H1 (cell line): Measurements from ENCODE around the gene COL5A2. TPM values are rescaled to one million over a fixed set of nuclear protein-coding genes. Genes with fewer than 3 reads are reported as not detected.

Experiments used
- CTCF ChIA-PET: fragments of 300-600 bp; sonication (Branson Sonifier 250); formaldehyde crosslinking; loops from one replicate; lab custom pipeline; 2021; ENCODE audit not compliant: partially characterized antibody; lab: Charles Lee
- POLR2A ChIA-PET: fragments of 300-600 bp; sonication (Branson Sonifier 250); formaldehyde crosslinking; loops from one replicate; lab custom pipeline; 2021; ENCODE audit warnings: inconsistent platforms; ENCODE audit not compliant: partially characterized antibody; lab: Charles Lee
- DNase-seq, 2 experiments: peaks; one replicate each; pipeline versions ENCODE4 v3.0.0 to v3.0.0-alpha.2; 2010 to 2022; ENCODE audit warnings: low spot score in 2 of 2, low read depth in 1 of 2, mixed read lengths in 1 of 2
- FAIRE-seq: peaks from 2 replicates; lab custom pipeline; 2011; peaks lifted over from hg19 to GRCh38; lab: Jason Lieb, UNC
- H2AFZ ChIP-seq: 2 replicates; pipeline ENCODE4 v1.8.1; 2012; ENCODE audit warnings: low read length, inconsistent platforms
- H2AK5ac ChIP-seq: 2 replicates; pipeline ENCODE4 v1.6.1; 2013; ENCODE audit warnings: low read depth, low read length
- H2BK120ac ChIP-seq: replicated peaks from 2 replicates; pipeline ENCODE3; 2013; ENCODE audit warnings: low read depth, low read length, inconsistent platforms
- H2BK12ac ChIP-seq: 2 replicates; pipeline ENCODE4 v1.6.1; 2013; ENCODE audit warnings: low read depth, low read length
- H2BK15ac ChIP-seq: 2 replicates; pipeline ENCODE4 v1.6.1; 2013; ENCODE audit warnings: low read length
- H2BK20ac ChIP-seq: 2 replicates; pipeline ENCODE4 v1.6.1; 2013; ENCODE audit warnings: low read length
- H2BK5ac ChIP-seq: 2 replicates; pipeline ENCODE4 v1.6.1; 2013; ENCODE audit warnings: low read depth, low read length
- H3K14ac ChIP-seq: 2 replicates; pipeline ENCODE4 v1.6.1; 2013; ENCODE audit warnings: inconsistent platforms; ENCODE audit not compliant: insufficient read length
- H3K18ac ChIP-seq: 2 replicates; pipeline ENCODE4 v1.6.1; 2013; ENCODE audit warnings: low read length; ENCODE audit errors: extremely low read depth
- H3K23ac ChIP-seq: 2 replicates; pipeline ENCODE4 v1.6.1; 2013; ENCODE audit warnings: inconsistent platforms; ENCODE audit not compliant: insufficient read length
- H3K23me2 ChIP-seq: 2 replicates; pipeline ENCODE4 v1.6.1; 2013; ENCODE audit warnings: low read depth, low read length
- H3K27ac ChIP-seq: 2 replicates; pipeline ENCODE4 v1.6.1; 2011; ENCODE audit warnings: low read depth, low read length, inconsistent platforms
- H3K27me3 ChIP-seq, 4 experiments: replicated peaks in 1 of 4; 1 replicate in 1 of 4; 2 replicates in 3 of 4; pipeline versions ENCODE4 v1.6.1 to v1.8.1; 2011 to 2013; ENCODE audit warnings: low read length in 3 of 4, mild to moderate bottlenecking in 3 of 4, inconsistent platforms in 2 of 4, mixed read lengths in 2 of 4, moderate library complexity in 1 of 4; ENCODE audit not compliant: control insufficient read depth in 3 of 4, insufficient read depth in 3 of 4; ENCODE audit errors: extremely low read depth in 1 of 4
- H3K36me3 ChIP-seq, 4 experiments: 2 replicates each; pipeline versions ENCODE4 v1.6.1 to v1.8.1; 2011 to 2013; ENCODE audit warnings: mild to moderate bottlenecking in 4 of 4, low read length in 3 of 4, moderate library complexity in 2 of 4, control low read depth in 1 of 4, inconsistent platforms in 1 of 4; ENCODE audit not compliant: insufficient read depth in 4 of 4, control insufficient read depth in 2 of 4
- H3K4ac ChIP-seq: replicated peaks from 2 replicates; pipeline ENCODE3; 2013; ENCODE audit warnings: low read length, low read depth, mixed read lengths, inconsistent platforms; ENCODE audit not compliant: insufficient read length
- H3K4me1 ChIP-seq, 4 experiments: replicated peaks in 1 of 4; 1 replicate in 1 of 4; 2 replicates in 3 of 4; pipeline versions ENCODE4 v1.6.1 to v1.8.1; 2011 to 2013; ENCODE audit warnings: low read length in 3 of 4, inconsistent platforms in 2 of 4, mixed read lengths in 1 of 4; ENCODE audit not compliant: insufficient read depth in 4 of 4, control insufficient read depth in 3 of 4
- H3K4me2 ChIP-seq, 2 experiments: 2 replicates each; pipeline versions ENCODE4 v1.6.1 to v1.8.1; 2011 to 2013; ENCODE audit warnings: low read depth in 2 of 2, low read length in 2 of 2, control low read depth in 1 of 2, inconsistent platforms in 1 of 2, mild to moderate bottlenecking in 1 of 2; ENCODE audit not compliant: insufficient read depth in 1 of 2
- H3K4me3 ChIP-seq, 4 experiments: fragments of 200-600, 300-600 bp in 1 of 4; sonication (generic), shearing (Covaris generic), sonication (Bioruptor Twin) in 1 of 4; 2 replicates each; pipeline versions ENCODE4 v1.5.1 to v1.8.1; 2011 to 2016; ENCODE audit warnings: low read length in 4 of 4, low read depth in 3 of 4, control low read depth in 2 of 4, inconsistent platforms in 2 of 4, mild to moderate bottlenecking in 2 of 4, mixed read lengths in 1 of 4, moderate library complexity in 1 of 4; ENCODE audit not compliant: insufficient read depth in 2 of 4; ENCODE audit errors: extremely low read depth in 1 of 4
- H3K56ac ChIP-seq: replicated peaks from 2 replicates; pipeline ENCODE3; 2013; ENCODE audit warnings: low read depth, mild to moderate bottlenecking, mixed read lengths, low read length, inconsistent platforms; ENCODE audit not compliant: insufficient read length
- H3K79me1 ChIP-seq: 2 replicates; pipeline ENCODE4 v1.6.1; 2013; ENCODE audit warnings: low read depth, low read length, control low read depth
- H3K79me2 ChIP-seq, 2 experiments: 2 replicates each; pipeline versions ENCODE4 v1.6.1 to v1.8.1; 2012 to 2013; ENCODE audit warnings: low read length in 2 of 2, mild to moderate bottlenecking in 2 of 2, inconsistent platforms in 1 of 2; ENCODE audit not compliant: insufficient read depth in 2 of 2, control insufficient read depth in 1 of 2
- H3K9ac ChIP-seq, 4 experiments: replicated peaks in 1 of 4; 1 replicate in 1 of 4; 2 replicates in 3 of 4; pipeline versions ENCODE4 v1.6.1 to v1.8.1; 2011 to 2013; ENCODE audit warnings: low read depth in 3 of 4, low read length in 3 of 4, control low read depth in 2 of 4, mild to moderate bottlenecking in 2 of 4, moderate library complexity in 2 of 4, inconsistent platforms in 1 of 4; ENCODE audit errors: extremely low read depth in 1 of 4
- H3K9me3 ChIP-seq, 2 experiments: 2 replicates each; pipeline versions ENCODE4 v1.6.1 to v1.8.1; 2012 to 2013; ENCODE audit warnings: mild to moderate bottlenecking in 2 of 2, moderate library complexity in 2 of 2, control low read depth in 1 of 2, inconsistent platforms in 1 of 2, low read depth in 1 of 2, low read length in 1 of 2, mixed read lengths in 1 of 2; ENCODE audit not compliant: insufficient read depth in 2 of 2
- H4K20me1 ChIP-seq, 2 experiments: replicated peaks in 1 of 2; 2 replicates each; pipeline versions ENCODE3 to v1.8.1; 2011 to 2013; ENCODE audit warnings: inconsistent platforms in 2 of 2, low read length in 2 of 2, mild to moderate bottlenecking in 1 of 2; ENCODE audit not compliant: insufficient read depth in 2 of 2, control insufficient read depth in 1 of 2
- H4K5ac ChIP-seq: 2 replicates; pipeline ENCODE4 v1.6.1; 2013; ENCODE audit warnings: low read length, low read depth, mixed read lengths, inconsistent platforms; ENCODE audit not compliant: insufficient read length
- H4K8ac ChIP-seq: 2 replicates; pipeline ENCODE4 v1.8.0; 2013; ENCODE audit warnings: mild to moderate bottlenecking, moderate library complexity, low read length, inconsistent platforms; ENCODE audit not compliant: insufficient read depth; ENCODE audit errors: extremely low read depth
- H4K91ac ChIP-seq: replicated peaks from 2 replicates; pipeline ENCODE3; 2013; ENCODE audit warnings: low read length, mixed read lengths, inconsistent platforms; ENCODE audit not compliant: insufficient read length
- BACH1 ChIP-seq: IDR thresholded peaks from 2 replicates; pipeline ENCODE4 v1.6.1; 2012; ENCODE audit warnings: low read length, improper control_type of control experiment
- BRCA1 ChIP-seq: IDR thresholded peaks from 2 replicates; pipeline ENCODE4 v1.6.1; 2012; ENCODE audit warnings: low read depth, low read length, improper control_type of control experiment
- CEBPB ChIP-seq: IDR thresholded peaks from 2 replicates; pipeline ENCODE4 v1.6.1; 2012; ENCODE audit warnings: low read depth, low read length
- EGR1 ChIP-seq: IDR thresholded peaks from 2 replicates; pipeline ENCODE4 v1.6.1; 2011; ENCODE audit warnings: low read depth, low read length, borderline replicate concordance
- EZH2 ChIP-seq: fragments of 200-600 bp; sonication (generic); IDR thresholded peaks from 2 replicates; pipeline ENCODE4 v1.7.1; 2012; ENCODE audit warnings: low read depth, mild to moderate bottlenecking, moderate library complexity, low read length, inconsistent platforms; ENCODE audit not compliant: severe bottlenecking
- HDAC2 ChIP-seq, 2 experiments: fragments of 300-600 bp in 1 of 2; sonication (generic) in 1 of 2; IDR thresholded peaks; 2 replicates each; pipeline ENCODE4 v1.6.1; 2011 to 2012; ENCODE audit warnings: low read depth in 2 of 2, low read length in 2 of 2, mild to moderate bottlenecking in 2 of 2, moderate library complexity in 2 of 2, borderline replicate concordance in 1 of 2, inconsistent platforms in 1 of 2
- NRF1 ChIP-seq: IDR thresholded peaks from 2 replicates; pipeline ENCODE4 v1.6.1; 2011; ENCODE audit warnings: mild to moderate bottlenecking, low read depth, low read length, improper control_type of control experiment
- RAD21 ChIP-seq, 2 experiments: IDR thresholded peaks in 1 of 2; conservative IDR thresholded peaks in 1 of 2; 2 replicates each; pipeline ENCODE4 v1.6.1; 2011; ENCODE audit warnings: low read depth in 2 of 2, low read length in 2 of 2, improper control_type of control experiment in 1 of 2, inconsistent platforms in 1 of 2, mild to moderate bottlenecking in 1 of 2, moderate library complexity in 1 of 2
- RXRA ChIP-seq: IDR thresholded peaks from 2 replicates; pipeline ENCODE4 v1.6.1; 2011; ENCODE audit warnings: low read depth, mild to moderate bottlenecking, low read length, moderate library complexity; ENCODE audit not compliant: insufficient read depth
- SAP30 ChIP-seq: fragments of 300-600 bp; sonication (generic); IDR thresholded peaks from 2 replicates; pipeline ENCODE4 v1.7.1; 2012; ENCODE audit warnings: low read length, moderate library complexity, mild to moderate bottlenecking, inconsistent platforms; ENCODE audit not compliant: insufficient read depth, insufficient replicate concordance
- SIN3A ChIP-seq, 2 experiments: IDR thresholded peaks in 1 of 2; conservative IDR thresholded peaks in 1 of 2; 2 replicates each; pipeline ENCODE4 v1.6.1; 2011 to 2012; ENCODE audit warnings: low read length in 2 of 2, improper control_type of control experiment in 1 of 2, low read depth in 1 of 2, mild to moderate bottlenecking in 1 of 2
- TAF1 ChIP-seq: IDR thresholded peaks from 2 replicates; pipeline ENCODE4 v1.6.1; 2011; ENCODE audit warnings: mild to moderate bottlenecking, low read depth, low read length
- USF2 ChIP-seq: IDR thresholded peaks from 2 replicates; pipeline ENCODE4 v1.6.1; 2011; ENCODE audit warnings: low read length, improper control_type of control experiment
- WGBS, 2 experiments: shearing (Covaris generic) in 1 of 2; methylation state at CpG; one replicate each; pipeline versions ENCODE4 v1.1.6 to v1.1.7; 2013 to 2015; ENCODE audit warnings: low lambda C conversion rate in 2 of 2, mixed read lengths in 2 of 2, inconsistent platforms in 1 of 2, low coverage in 1 of 2, missing lambda C conversion rate in 1 of 2; ENCODE audit not compliant: insufficient replicate concordance in 2 of 2, insufficient coverage in 1 of 2, insufficient read length in 1 of 2; ENCODE audit errors: extremely low coverage in 1 of 2, missing lambda C conversion rate in 1 of 2; 5-methylcytosine and 5-hydroxymethylcytosine counted together
- polyA plus RNA-seq, 7 experiments: library from polyadenylated mRNA; depleted of rRNA in 3 of 7; stranded (reverse) in 5 of 7; unstranded in 2 of 7; fragments of >200 nt in 5 of 7; fragments of 200-250 nt in 2 of 7; gene quantifications; 1 replicate in 5 of 7; 2 replicates in 1 of 7; 4 replicates in 1 of 7; pipeline versions ENCODE4 v1.2.1 to v1.2.3, GENCODE V29; 2011 to 2013; ENCODE audit warnings: missing spikeins in 2 of 7, mixed read lengths in 2 of 7
- total RNA-seq: library from RNA; stranded (reverse); fragmentation: NEBNext Ultra II Directional; extraction: Animal tissue kit (Norgen Biotek cat#: 25700); gene quantifications from 2 replicates; pipeline ENCODE4 v1.2.1, GENCODE V29; 2021

COL5A2 gene
- total and polyA plus RNA-seq, 2 of the 8 experiments (the other 6 are each of a cell fraction or from before 2014, with no cell fraction given) = 4.7 to 24.2 TPM

- FAIRE-seq = no peak
- Histone ChIP-seq H3K18ac (no peak overlapping the region), H3K79me1 (no peaks in the 10 kb centered on the region), H4K8ac (no peak overlapping the region), H3K27ac (no peak overlapping the region), H4K5ac (no peak overlapping the region), H2BK5ac (no peak overlapping the region), H2AFZ (no peak overlapping the region), H2BK120ac (no peak overlapping the region), H3K36me3 (no peaks in the 10 kb centered on the region), H3K14ac (no peak overlapping the region), H3K23me2 (no peaks in the 10 kb centered on the region), H2BK12ac (no peak overlapping the region), H3K9me3 (no peaks in the 10 kb centered on the region), H4K20me1 (no peaks in the 10 kb centered on the region), H4K91ac (no peak overlapping the region), H3K4ac (no peak overlapping the region), H2AK5ac (no peak overlapping the region), H3K4me2 (no peak overlapping the region), H2BK20ac (no peak overlapping the region), H3K23ac (no peak overlapping the region), H3K27me3 (no peaks in the 10 kb centered on the region), H3K9ac (no peak overlapping the region), H3K4me3 (no peak overlapping the region), H2BK15ac (no peak overlapping the region), H3K4me1 (no peaks in the 10 kb centered on the region), H3K56ac (no peak overlapping the region), H3K79me2 (no peaks in the 10 kb centered on the region)
- WGBS, 2 experiments = 88% methylated on average over 5 of the region's 5 CpGs; no CpG with 5 or more reads in 1 of the 2 experiments
- ChIA-PET POLR2A (no interaction called here), CTCF (interaction anchor here (0.6 to 3.2 kb wide), 22 partner anchors 12 to 1142 kb away, joined by 3 to 15 read pairs (median 4); no protein-coding TSS in a partner anchor)
- no peak for DNase-seq
- TF ChIP-seq BACH1 (no peak), NRF1 (no peak), HDAC2 (IDR thresholded peaks at IDR 0.05; ENCODE audit: borderline replicate concordance in 1 of 2, low read depth in 2 of 2, low read length in 2 of 2) (no peak), EZH2 (no peak), RXRA (no peak), CEBPB (no peak), EGR1 (no peak), RAD21 (IDR thresholded peaks at IDR 0.05 in 1 of 2, conservative IDR thresholded peaks at IDR 0.05 in 1 of 2; ENCODE audit: low read depth in 2 of 2, low read length in 2 of 2) (no peak), SAP30 (no peak), TAF1 (no peak), BRCA1 (no peak), USF2 (no peak), SIN3A (conservative IDR thresholded peaks at IDR 0.05 in 1 of 2, IDR thresholded peaks at IDR 0.05 in 1 of 2; ENCODE audit: low read depth in 1 of 2, low read length in 2 of 2) (no peak)
Measured at GRCh38 chr2:188984680-188985079, 194.9 kb downstream of the COL5A2 start.
